Natural killer cell (primary cell): ENCODE data around the gene KLF16. TPM values are rescaled to one million over a fixed set of nuclear protein-coding genes. Genes with fewer than 3 reads are reported as not detected.

Source experiments
- ATAC-seq, 3 donors: fragments of 150-1000 bp in 2 of 3; fragments of 200-7000 bp in 1 of 3; cut with Tn5 transposase; 1 replicate in 1 of 3; 2 replicates in 2 of 3; pipeline ENCODE4 v1.10.0; 2021; ENCODE audit warnings: mild to moderate bottlenecking in 2 of 3, moderate library complexity in 2 of 3
- DNase-seq, 2 donors: peaks; one replicate each; pipeline versions ENCODE4 v3.0.0 to v3.0.0-alpha.2; 2013 to 2021; ENCODE audit warnings: mixed read lengths in 1 of 2
- H3K27ac ChIP-seq: one replicate; pipeline ENCODE4 v1.5.1; 2013; ENCODE audit warnings: mild to moderate bottlenecking, low read length
- H3K27me3 ChIP-seq: one replicate; pipeline ENCODE4 v1.6.1; 2013; ENCODE audit warnings: low read length; ENCODE audit not compliant: control insufficient read depth, insufficient read depth
- H3K36me3 ChIP-seq: one replicate; pipeline ENCODE4 v1.6.1; 2013; ENCODE audit warnings: low read length; ENCODE audit not compliant: control insufficient read depth, insufficient read depth
- H3K4me1 ChIP-seq: one replicate; pipeline ENCODE4 v1.6.1; 2013; ENCODE audit warnings: low read length; ENCODE audit not compliant: control insufficient read depth, insufficient read depth
- H3K4me3 ChIP-seq: one replicate; pipeline ENCODE4 v1.5.1; 2013; ENCODE audit warnings: low read length
- H3K9me3 ChIP-seq: one replicate; pipeline ENCODE4 v1.6.1; 2013; ENCODE audit warnings: low read length; ENCODE audit not compliant: control insufficient read depth, insufficient read depth
- H3K27ac Mint-ChIP-seq, 2 donors: one replicate each; pipeline ENCODE4 v1.8.0; 2022; ENCODE audit warnings: mild to moderate bottlenecking in 2 of 2, mixed read lengths in 2 of 2, moderate library complexity in 1 of 2
- H3K27me3 Mint-ChIP-seq, 2 donors: one replicate each; pipeline ENCODE4 v1.8.0; 2022; ENCODE audit warnings: low read depth in 2 of 2, mixed read lengths in 2 of 2
- H3K36me3 Mint-ChIP-seq: one replicate; pipeline ENCODE4 v1.8.0; 2022; ENCODE audit warnings: mixed read lengths
- H3K4me1 Mint-ChIP-seq, 2 donors: one replicate each; pipeline ENCODE4 v1.8.0; 2022; ENCODE audit warnings: mixed read lengths in 2 of 2
- H3K4me3 Mint-ChIP-seq: one replicate; pipeline ENCODE4 v1.8.0; 2022; ENCODE audit warnings: mild to moderate bottlenecking, moderate library complexity, mixed read lengths
- H3K9me3 Mint-ChIP-seq, 2 donors: one replicate each; pipeline ENCODE4 v1.8.0; 2022; ENCODE audit warnings: mixed read lengths in 2 of 2
- CTCF ChIP-seq: fragments of 200-600 bp; IDR thresholded peaks from one replicate; pipeline ENCODE4 v1.8.0; 2022; ENCODE audit warnings: antibody characterized with exemption
- WGBS: methylation state at CpG from one replicate; pipeline ENCODE4 v1.1.7; 2013; ENCODE audit warnings: missing lambda C conversion rate; ENCODE audit not compliant: insufficient coverage; 5-methylcytosine and 5-hydroxymethylcytosine counted together
- intact Hi-C: fragments of 100-400 bp; cut with micrococcal nuclease; formaldehyde crosslinking; loops from one replicate; pipeline ENCODE4 v1.14.2; 2022
- total RNA-seq, 4 donors: library from RNA; stranded (reverse); fragments of 120-200 nt in 1 of 4; gene quantifications; one replicate each; pipeline versions ENCODE4 v1.2.3 to v1.2.4, GENCODE V29; 2013 to 2022

KLF16 gene
- total RNA-seq, 3 donors from 2014 or later (not counting 1 experiment from before 2014, with no cell fraction given), result 29.1 to 38.4 (median 34.8) TPM

- Histone ChIP-seq H3K4me1 (peaks cover 9% of the 10 kb centered on the region), H3K27ac (no peak overlapping the region), H3K36me3 (peaks cover 39% of the 10 kb centered on the region), H3K27me3 (no peaks in the 10 kb centered on the region), H3K9me3 (no peaks in the 10 kb centered on the region), H3K4me3 (no peak overlapping the region)
- no peak for DNase-seq
- TF ChIP-seq CTCF, result no peak
- Mint-ChIP-seq H3K4me1 (peaks cover 4 to 9% of the 10 kb centered on the region in 2 donors), H3K9me3 (no peaks in the 10 kb centered on the region), H3K27ac (no peak overlapping the region), H3K36me3 (no peaks in the 10 kb centered on the region), H3K27me3 (no peaks in the 10 kb centered on the region), H3K4me3 (no peak overlapping the region)
- WGBS, result 89% methylated on average over 62 of the region's 63 CpGs
- intact Hi-C loops, result loop anchor here (10.0 kb wide), 1 partner anchor 282 kb away; no protein-coding TSS in a partner anchor
- peak in 1 of 3 donors; percentile 7 for ATAC-seq
Observed at GRCh38 chr19:1826557-1827521, 36.5 kb downstream of the KLF16 start.

- DNase-seq (peak; percentile 73 to 88), ATAC-seq (peak; percentile 77 to 93 (median 84))
- intact Hi-C loops, result loop anchor here (10.0 kb wide), 1 partner anchor 281 kb away; no protein-coding TSS in a partner anchor
- H3K4me3 Mint-ChIP-seq, result no peak overlapping the region
- peak overlapping the region; percentile 31 to 53 for H3K27ac Mint-ChIP-seq
- H3K4me1 Mint-ChIP-seq, result peaks cover 4 to 9% of the 10 kb centered on the region in 2 donors
- WGBS, result 53% methylated on average over 15 of the region's 15 CpGs
- H3K27me3 Mint-ChIP-seq, result no peaks in the 10 kb centered on the region
- Histone ChIP-seq H3K36me3 (peaks cover 41% of the 10 kb centered on the region), H3K27ac (no peak overlapping the region), H3K4me3 (no peak overlapping the region), H3K27me3 (no peaks in the 10 kb centered on the region), H3K4me1 (peaks cover 9% of the 10 kb centered on the region), H3K9me3 (no peaks in the 10 kb centered on the region)
- no peaks in the 10 kb centered on the region for H3K36me3 Mint-ChIP-seq
- H3K9me3 Mint-ChIP-seq, result no peaks in the 10 kb centered on the region
- TF ChIP-seq CTCF, result peak; percentile 70
Observed at GRCh38 chr19:1825909-1826556, 37.3 kb downstream of the KLF16 start.

GRCh38 chr19:1824252-1824622, 39.1 kb downstream of the KLF16 start:
- Histone ChIP-seq H3K27ac (no peak overlapping the region), H3K4me3 (no peak overlapping the region), H3K27me3 (no peaks in the 10 kb centered on the region), H3K9me3 (no peaks in the 10 kb centered on the region), H3K36me3 (peaks cover 57% of the 10 kb centered on the region), H3K4me1 (peaks cover 9% of the 10 kb centered on the region)
- DNase-seq (no peak), ATAC-seq (no peak)
- no peaks in the 10 kb centered on the region for H3K9me3 Mint-ChIP-seq
- no peaks in the 10 kb centered on the region for H3K27me3 Mint-ChIP-seq
- H3K4me3 Mint-ChIP-seq, result no peak overlapping the region
- H3K4me1 Mint-ChIP-seq, result peaks cover 4 to 9% of the 10 kb centered on the region in 2 donors
- intact Hi-C loops, result loop anchor here (10.0 kb wide), 1 partner anchor 279 kb away; no protein-coding TSS in a partner anchor
- H3K27ac Mint-ChIP-seq, result no peak overlapping the region
- H3K36me3 Mint-ChIP-seq, result no peaks in the 10 kb centered on the region
- WGBS, result 95% methylated on average over 14 of the region's 14 CpGs
- TF ChIP-seq CTCF, result no peak
